Neural crest cell (in vitro differentiated cells): ENCODE measurements around the gene GPR108. TPM values are rescaled to one million over a fixed set of nuclear protein-coding genes. Genes with fewer than 3 reads are reported as not detected.

Experiments used
- DNase-seq: peaks from one replicate; pipeline ENCODE4 v3.0.0; 2021; ENCODE audit warnings: low read depth, mixed read lengths, low spot score
- H3K27ac Mint-ChIP-seq: one replicate; pipeline ENCODE4 v1.8.0; 2021; ENCODE audit warnings: mild to moderate bottlenecking, mixed read lengths; ENCODE audit not compliant: unreplicated experiment
- H3K27me3 Mint-ChIP-seq: 2 replicates; pipeline ENCODE4 v1.8.0; 2021; ENCODE audit warnings: low read depth, mild to moderate bottlenecking, mixed read lengths
- H3K36me3 Mint-ChIP-seq: 2 replicates; pipeline ENCODE4 v1.8.0; 2021; ENCODE audit warnings: low read depth, mild to moderate bottlenecking, mixed read lengths
- H3K4me1 Mint-ChIP-seq: 2 replicates; pipeline ENCODE4 v1.8.0; 2021; ENCODE audit warnings: mixed read lengths
- H3K4me3 Mint-ChIP-seq: one replicate; pipeline ENCODE4 v1.8.0; 2021; ENCODE audit warnings: mild to moderate bottlenecking, mixed read lengths
- H3K9me3 Mint-ChIP-seq: 2 replicates; pipeline ENCODE4 v1.8.0; 2021; ENCODE audit warnings: mixed read lengths
- CTCF ChIP-seq: fragments of 200-600 bp; sonication (generic); conservative IDR thresholded peaks from 2 replicates; pipeline ENCODE4 v1.5.0; 2021; ENCODE audit warnings: antibody characterized with exemption, mild to moderate bottlenecking
- microRNA-seq: library from miRNA; unstranded; fragments of <30 nt; microRNA quantifications from one replicate; pipeline ENCODE4, GENCODE V29; 2020
- total RNA-seq: library from RNA; stranded (reverse); gene quantifications from 2 replicates; pipeline ENCODE4 v1.2.1, GENCODE V29; 2021

GPR108 gene
- total RNA-seq, 1 donor from 2014 or later, result 52.9 TPM

- H3K4me3 Mint-ChIP-seq, result no peak overlapping the region
- H3K4me1 Mint-ChIP-seq, result no peaks in the 10 kb centered on the region
- peaks cover 40% of the 10 kb centered on the region for H3K27me3 Mint-ChIP-seq
- no peaks in the 10 kb centered on the region for H3K36me3 Mint-ChIP-seq
- DNase-seq, result no peak
- TF ChIP-seq CTCF, result no peak
- H3K27ac Mint-ChIP-seq, result no peak overlapping the region
- H3K9me3 Mint-ChIP-seq, result peaks cover 2% of the 10 kb centered on the region
These were observed 51.9 kb downstream of the GPR108 start for GRCh38 chr19:6685482-6685881.

DNA sequence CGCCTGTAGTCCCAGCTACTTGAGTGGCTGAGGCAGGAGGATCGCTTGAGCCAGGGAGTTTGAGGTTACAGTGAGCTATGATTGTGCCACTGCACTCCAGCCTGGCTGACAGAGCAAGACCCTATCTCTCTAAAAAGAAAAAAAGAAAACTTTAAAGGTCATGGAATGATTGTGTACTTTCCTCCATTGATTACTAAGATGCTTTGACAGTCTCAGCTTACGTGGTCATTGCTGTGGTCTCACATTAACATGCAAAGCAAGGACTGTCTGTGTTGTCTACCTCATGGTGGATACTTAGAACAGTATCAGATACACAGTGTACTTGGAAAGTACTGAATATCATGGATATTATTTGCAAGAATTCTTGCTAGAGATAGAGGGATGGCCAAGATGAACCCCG, 53.4 kb downstream of the GPR108 start:
- Mint-ChIP-seq H3K36me3 (no peaks in the 10 kb centered on the region), H3K9me3 (peaks cover 10% of the 10 kb centered on the region), H3K4me3 (no peak overlapping the region), H3K27me3 (peaks cover 48% of the 10 kb centered on the region), H3K4me1 (no peaks in the 10 kb centered on the region), H3K27ac (no peak overlapping the region)
- no peak for DNase-seq
- TF ChIP-seq CTCF, result no peak

GRCh38 chr19:6682607-6683128, 54.7 kb downstream of the GPR108 start:
- no peak for TF ChIP-seq CTCF
- no peak overlapping the region for H3K4me3 Mint-ChIP-seq
- peaks cover 5% of the 10 kb centered on the region for H3K4me1 Mint-ChIP-seq
- no peaks in the 10 kb centered on the region for H3K36me3 Mint-ChIP-seq
- no peak for DNase-seq
- H3K27ac Mint-ChIP-seq, result no peak overlapping the region
- H3K9me3 Mint-ChIP-seq, result peaks cover 12% of the 10 kb centered on the region
- peaks cover 51% of the 10 kb centered on the region for H3K27me3 Mint-ChIP-seq

- H3K4me3 Mint-ChIP-seq, result no peak overlapping the region
- TF ChIP-seq CTCF, result no peak
- DNase-seq, result no peak
- H3K27ac Mint-ChIP-seq, result no peak overlapping the region
- H3K9me3 Mint-ChIP-seq, result peaks cover 12% of the 10 kb centered on the region
- H3K36me3 Mint-ChIP-seq, result no peaks in the 10 kb centered on the region
- peaks cover 40% of the 10 kb centered on the region for H3K27me3 Mint-ChIP-seq
- H3K4me1 Mint-ChIP-seq, result peaks cover 14% of the 10 kb centered on the region
These were observed 57.2 kb downstream of the GPR108 start for GRCh38 chr19:6680141-6680540.

Small RNA genes lying within 50 kb of the gene (microRNA-seq; reads per million reads assigned to microRNA genes)
- gene MIR6791, result 1.8 reads per million

Other genes starting within 250 kb of the GPR108 start
- 27.7 and 39.9 TPM in 2 replicates for gene TUBB4A, start 235.3 kb downstream of the GPR108 start, total RNA-seq
- 1.3 and 1.4 TPM in 2 replicates for gene TNFSF9, start 206.6 kb downstream of the GPR108 start, total RNA-seq
- 0.41 TPM in 1 of 2 replicates, not detected in the other for gene CD70, start 146.4 kb downstream of the GPR108 start, total RNA-seq
- gene TNFSF14, start 67.4 kb downstream of the GPR108 start, total RNA-seq, result not detected in 2 replicates
- gene C3, start 16.9 kb downstream of the GPR108 start, total RNA-seq, result 0.37 TPM in 1 of 2 replicates, not detected in the other
- gene TRIP10, start 2.1 kb upstream of the GPR108 start, total RNA-seq, result 19.0 and 20.6 TPM in 2 replicates
- not detected in 2 replicates for gene SH2D3A, start 29.9 kb upstream of the GPR108 start, total RNA-seq
- not detected in 2 replicates for gene VAV1, start 35.1 kb upstream of the GPR108 start, total RNA-seq
- not detected in 2 replicates for gene ADGRE1, start 150.0 kb upstream of the GPR108 start, total RNA-seq